B cell (primary cell): ENCODE data around the gene HRNR. TPM values are rescaled to one million over a fixed set of nuclear protein-coding genes. Genes with fewer than 3 reads are reported as not detected.
"Not testable (repeated sequence)": the region's sequence is repeated elsewhere in the genome, so short reads cannot be mapped to it uniquely, and the experiment has no call there.

Experiments used
- ATAC-seq: fragments of 200-7000 bp; cut with Tn5 transposase; one replicate; pipeline ENCODE4 v1.10.0; 2021; ENCODE audit warnings: low read depth, mild to moderate bottlenecking, moderate number of reproducible peaks, moderate library complexity
- CTCF ChIA-PET: fragments of 350-600 bp; sonication (Branson Sonifier 250); formaldehyde crosslinking; loops from one replicate; lab custom pipeline; 2021; ENCODE audit warnings: antibody characterized with exemption, inconsistent platforms; lab: Charles Lee
- POLR2A ChIA-PET: fragments of 350-600 bp; sonication (Branson Sonifier 250); formaldehyde crosslinking; loops from one replicate; lab custom pipeline; 2021; ENCODE audit warnings: antibody characterized with exemption; lab: Charles Lee
- DNase-seq: peaks from one replicate; pipeline ENCODE4 v3.0.0; 2013
- H2AFZ ChIP-seq: 2 replicates; pipeline ENCODE4 v1.6.1; 2012; ENCODE audit warnings: mild to moderate bottlenecking, low read depth, low read length; ENCODE audit not compliant: insufficient read depth, poor library complexity, severe bottlenecking
- H3K27ac ChIP-seq, 2 donors: 1 replicate in 1 of 2; 2 replicates in 1 of 2; pipeline ENCODE4 v1.5.1; 2012 to 2013; ENCODE audit warnings: low read length in 2 of 2, mild to moderate bottlenecking in 2 of 2, moderate library complexity in 1 of 2
- H3K27me3 ChIP-seq, 4 experiments: fragments of 200-600 bp in 1 of 4; sonication (generic) in 1 of 4; replicated peaks in 1 of 4; 1 replicate in 2 of 4; 2 replicates in 2 of 4; pipeline versions ENCODE4 v1.6.1 to v1.7.0; 2013 to 2016; ENCODE audit warnings: low read length in 3 of 4, mild to moderate bottlenecking in 2 of 4, mixed read lengths in 1 of 4, moderate library complexity in 1 of 4; ENCODE audit not compliant: insufficient read depth in 4 of 4, control insufficient read depth in 3 of 4; ENCODE audit errors: control extremely low read depth in 1 of 4
- H3K36me3 ChIP-seq, 2 experiments: replicated peaks in 1 of 2; 1 replicate in 1 of 2; 2 replicates in 1 of 2; pipeline versions ENCODE4 v1.6.1 to v1.7.1; 2013; ENCODE audit warnings: low read length in 1 of 2; ENCODE audit not compliant: insufficient read depth in 2 of 2, control insufficient read depth in 1 of 2; ENCODE audit errors: control extremely low read depth in 1 of 2, extremely low read depth in 1 of 2
- H3K4me1 ChIP-seq, 2 donors: fragments of 200-600 bp in 1 of 2; sonication (generic) in 1 of 2; 1 replicate in 1 of 2; 2 replicates in 1 of 2; pipeline versions ENCODE4 v1.5.1 to v1.6.1; 2013 to 2017; ENCODE audit warnings: low read length in 2 of 2; ENCODE audit not compliant: control insufficient read depth in 2 of 2, insufficient read depth in 2 of 2
- H3K4me2 ChIP-seq: replicated peaks from 2 replicates; pipeline ENCODE3; 2012; ENCODE audit warnings: mild to moderate bottlenecking, low read depth, low read length; ENCODE audit not compliant: poor library complexity, severe bottlenecking
- H3K4me3 ChIP-seq, 5 experiments: fragments of 200-600 bp in 1 of 5; sonication (generic) in 1 of 5; 1 replicate in 3 of 5; 2 replicates in 2 of 5; pipeline versions ENCODE4 v1.5.1 to v1.7.0; 2011 to 2016; ENCODE audit warnings: low read length in 4 of 5, mild to moderate bottlenecking in 4 of 5, low read depth in 2 of 5, control low read depth in 1 of 5, moderate library complexity in 1 of 5; ENCODE audit not compliant: insufficient read depth in 1 of 5; ENCODE audit errors: control extremely low read depth in 1 of 5, extremely low read depth in 1 of 5
- H3K79me2 ChIP-seq: fragments of 200-600 bp; sonication (generic); one replicate; pipeline ENCODE4 v1.6.0; 2016; ENCODE audit warnings: low read length; ENCODE audit not compliant: control insufficient read depth, insufficient read depth
- H3K9ac ChIP-seq: fragments of 200-600 bp; sonication (generic); 2 replicates; pipeline ENCODE4 v1.6.1; 2017; ENCODE audit warnings: mild to moderate bottlenecking, low read length, moderate library complexity
- H3K9me3 ChIP-seq, 3 donors: one replicate each; pipeline versions ENCODE4 v1.6.1 to v1.7.1; 2013; ENCODE audit warnings: low read length in 2 of 3; ENCODE audit not compliant: control insufficient read depth in 2 of 3, insufficient read depth in 1 of 3; ENCODE audit errors: control extremely low read depth in 1 of 3
- H4K20me1 ChIP-seq: 2 replicates; pipeline ENCODE4 v1.6.0; 2012; ENCODE audit warnings: mild to moderate bottlenecking, low read length; ENCODE audit not compliant: insufficient read depth, control insufficient read depth, poor library complexity, severe bottlenecking
- H3K27ac Mint-ChIP-seq: one replicate; pipeline ENCODE4 v1.8.0; 2021; ENCODE audit warnings: mixed read lengths
- H3K27me3 Mint-ChIP-seq: one replicate; pipeline ENCODE4 v1.8.0; 2021; ENCODE audit warnings: mixed read lengths
- H3K4me1 Mint-ChIP-seq: one replicate; pipeline ENCODE4 v1.8.0; 2021; ENCODE audit warnings: mixed read lengths
- H3K4me3 Mint-ChIP-seq: one replicate; pipeline ENCODE4 v1.8.0; 2021; ENCODE audit warnings: mixed read lengths
- H3K9me3 Mint-ChIP-seq: one replicate; pipeline ENCODE4 v1.8.0; 2022; ENCODE audit warnings: mixed read lengths; ENCODE audit not compliant: insufficient read depth
- EZH2 ChIP-seq: IDR thresholded peaks from 2 replicates; pipeline ENCODE4 v1.6.1; 2012; ENCODE audit warnings: borderline replicate concordance, low read depth, mild to moderate bottlenecking, moderate library complexity, low read length; ENCODE audit not compliant: insufficient read depth, poor library complexity, severe bottlenecking
- WGBS: methylation state at CpG from one replicate; pipeline ENCODE4 v1.1.5; 2013; ENCODE audit warnings: missing lambda C conversion rate; ENCODE audit not compliant: insufficient coverage; 5-methylcytosine and 5-hydroxymethylcytosine counted together
- intact Hi-C: fragments of 100-400 bp; cut with micrococcal nuclease; formaldehyde crosslinking; loops from one replicate; pipeline ENCODE4 v1.10.0; 2022
- polyA minus RNA-seq: library from RNA; depleted of rRNA, polyadenylated mRNA; stranded (reverse); fragments of >200 nt; gene quantifications from 2 replicates; pipeline ENCODE4 v1.2.3, GENCODE V29; 2012
- polyA plus RNA-seq: library from polyadenylated mRNA; depleted of rRNA; stranded (reverse); fragments of >200 nt; gene quantifications from 2 replicates; pipeline ENCODE4 v1.2.3, GENCODE V29; 2012
- total RNA-seq, 2 donors: library from RNA; stranded (reverse); fragments of 120-200 nt in 1 of 2; gene quantifications; 1 replicate in 1 of 2; 2 replicates in 1 of 2; pipeline versions ENCODE4 v1.2.3 to v1.2.4, GENCODE V29; 2013 to 2022
- TF ChIP-seq, protein P1 (sequence below): fragments of 200-600 bp; IDR thresholded peaks from one replicate; pipeline ENCODE4 v1.8.0; 2022; ENCODE audit warnings: antibody characterized with exemption, mild to moderate bottlenecking

HRNR gene
- total RNA-seq (not detected in 2 replicates), polyA plus RNA-seq (not detected in 2 replicates), polyA minus RNA-seq (0.07 TPM in 1 of 2 replicates, not detected in the other)
- total RNA-seq (2013) = not detected

DNA sequence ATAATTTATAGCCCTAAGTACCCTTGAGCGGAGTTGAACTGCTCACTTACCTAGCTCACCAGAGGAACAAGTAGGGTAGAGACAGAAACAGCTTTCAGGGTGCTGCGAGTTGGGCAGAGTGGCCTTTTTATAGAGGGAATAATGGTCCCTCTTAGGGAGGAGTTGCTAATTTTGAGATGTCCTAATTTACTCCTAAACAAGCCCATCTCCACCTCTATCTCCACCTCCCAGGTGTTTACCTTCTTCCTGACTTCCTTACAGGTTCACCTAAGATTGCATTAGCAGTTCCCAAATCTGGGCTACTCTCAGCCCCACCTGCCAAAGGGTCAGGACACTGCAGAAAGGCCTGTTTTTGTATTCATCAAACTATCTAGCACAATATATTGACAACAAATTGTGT, at the start of gene HRNR:
HRNR (minus strand) TSS at position 101 of the 400 bp plus-strand sequence. CDS start 940 bp downstream, outside the sequence.
- intact Hi-C loops = no loop called here
- H3K4me3 ChIP-seq = no peak within 1 kb of the TSS
- 100% methylated on average over 1 of the region's 2 CpGs for WGBS
- Mint-ChIP-seq H3K9me3 (peaks cover 2% of the 10 kb centered on the region), H3K27me3 (peaks cover 26% of the 10 kb centered on the region), H3K4me1 (no peaks in the 10 kb centered on the region), H3K4me3 (no peak within 1 kb of the TSS), H3K27ac (no peak within 1 kb of the TSS)
- H3K4me1 ChIP-seq = no peaks in the 10 kb centered on the region
- H3K4me2 ChIP-seq = no peak within 1 kb of the TSS
- no peaks in the 10 kb centered on the region for H3K36me3 ChIP-seq
- DNase-seq = no peak
- ChIA-PET CTCF (no interaction called here), POLR2A (no interaction called here)
- no peak within 1 kb of the TSS for H3K9ac ChIP-seq
- no peak for TF ChIP-seq EZH2
- TF ChIP-seq, protein P1, sequence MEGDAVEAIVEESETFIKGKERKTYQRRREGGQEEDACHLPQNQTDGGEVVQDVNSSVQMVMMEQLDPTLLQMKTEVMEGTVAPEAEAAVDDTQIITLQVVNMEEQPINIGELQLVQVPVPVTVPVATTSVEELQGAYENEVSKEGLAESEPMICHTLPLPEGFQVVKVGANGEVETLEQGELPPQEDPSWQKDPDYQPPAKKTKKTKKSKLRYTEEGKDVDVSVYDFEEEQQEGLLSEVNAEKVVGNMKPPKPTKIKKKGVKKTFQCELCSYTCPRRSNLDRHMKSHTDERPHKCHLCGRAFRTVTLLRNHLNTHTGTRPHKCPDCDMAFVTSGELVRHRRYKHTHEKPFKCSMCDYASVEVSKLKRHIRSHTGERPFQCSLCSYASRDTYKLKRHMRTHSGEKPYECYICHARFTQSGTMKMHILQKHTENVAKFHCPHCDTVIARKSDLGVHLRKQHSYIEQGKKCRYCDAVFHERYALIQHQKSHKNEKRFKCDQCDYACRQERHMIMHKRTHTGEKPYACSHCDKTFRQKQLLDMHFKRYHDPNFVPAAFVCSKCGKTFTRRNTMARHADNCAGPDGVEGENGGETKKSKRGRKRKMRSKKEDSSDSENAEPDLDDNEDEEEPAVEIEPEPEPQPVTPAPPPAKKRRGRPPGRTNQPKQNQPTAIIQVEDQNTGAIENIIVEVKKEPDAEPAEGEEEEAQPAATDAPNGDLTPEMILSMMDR = no peak
- H3K79me2 ChIP-seq = no peaks in the 10 kb centered on the region
- peaks cover 0 to 4% (median 0%) of the 10 kb centered on the region in 4 experiments for H3K27me3 ChIP-seq
- no peak within 1 kb of the TSS for H3K27ac ChIP-seq
- ATAC-seq = no peak
- H2AFZ ChIP-seq = no peak within 1 kb of the TSS
- no peaks in the 10 kb centered on the region for H4K20me1 ChIP-seq
- peaks cover 0 to 8% (median 0%) of the 10 kb centered on the region in 3 donors for H3K9me3 ChIP-seq

DNA sequence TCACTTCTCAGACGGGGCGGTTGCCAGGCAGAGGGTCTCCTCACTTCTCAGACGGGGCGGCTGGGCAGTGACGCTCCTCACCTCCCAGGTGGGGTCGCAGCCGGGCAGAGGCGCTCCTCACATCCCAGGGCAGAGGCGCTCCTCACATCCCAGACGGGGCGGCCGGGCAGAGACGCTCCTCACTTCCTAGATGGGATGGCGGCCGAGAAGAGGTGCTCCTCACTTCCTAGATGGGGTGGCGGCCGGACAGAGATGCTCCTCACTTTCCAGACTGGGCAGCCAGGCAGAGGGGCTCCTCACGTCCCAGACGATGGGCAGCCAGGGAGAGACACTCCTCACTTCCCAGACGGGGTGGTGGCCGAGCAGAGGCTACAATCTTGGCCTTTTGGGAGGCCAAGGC, 32.4 kb upstream of the HRNR start:
- DNase-seq, POLR2A ChIA-PET, H4K20me1 ChIP-seq: not testable (repeated sequence)

More for the DNA sequence above, 32.4 kb upstream of the HRNR start:
- H3K36me3 ChIP-seq, H3K27ac ChIP-seq, ATAC-seq, intact Hi-C loops, H3K4me3 Mint-ChIP-seq, CTCF ChIA-PET, H3K4me3 ChIP-seq, H3K4me1 ChIP-seq, H3K27me3 ChIP-seq, H3K4me1 Mint-ChIP-seq, H3K27me3 Mint-ChIP-seq, H2AFZ ChIP-seq, H3K79me2 ChIP-seq, H3K27ac Mint-ChIP-seq, H3K4me2 ChIP-seq, H3K9me3 Mint-ChIP-seq, H3K9ac ChIP-seq: not testable (repeated sequence)
- H3K9me3 ChIP-seq = peaks cover 0 to 14% (median 2%) of the 10 kb centered on the region in 3 donors
- whole genome bisulfite sequencing = 86% methylated on average over 11 of the region's 21 CpGs
